CD4-positive, alpha-beta T cell (primary cell): ENCODE data around the gene KIF26B. TPM values are rescaled to one million over a fixed set of nuclear protein-coding genes. Genes with fewer than 3 reads are reported as not detected.

Experiments
- ATAC-seq: fragments of 200-7000 bp; cut with Tn5 transposase; one replicate; pipeline ENCODE4 v1.10.0; 2022; ENCODE audit warnings: mild to moderate bottlenecking; ENCODE audit not compliant: poor library complexity
- CTCF ChIA-PET: fragments of 350-600 bp; sonication (Branson Sonifier 250); formaldehyde crosslinking; loops from one replicate; lab custom pipeline; 2021; ENCODE audit warnings: antibody characterized with exemption, inconsistent platforms; lab: Charles Lee
- POLR2A ChIA-PET: fragments of 350-600 bp; sonication (Branson Sonifier 250); formaldehyde crosslinking; loops from one replicate; lab custom pipeline; 2021; ENCODE audit warnings: antibody characterized with exemption, inconsistent platforms; lab: Charles Lee
- DNase-seq, 14 experiments: peaks; one replicate each; pipeline ENCODE4 v3.0.0-alpha.2; 2013 to 2020; ENCODE audit warnings: mixed read lengths in 2 of 14
- H3K27ac ChIP-seq, 2 donors: one replicate each; pipeline versions ENCODE4 v1.5.1 to v1.7.0; 2013; ENCODE audit warnings: low read length in 2 of 2, low read depth in 1 of 2, mild to moderate bottlenecking in 1 of 2
- H3K27me3 ChIP-seq, 2 experiments: 1 replicate in 1 of 2; 2 replicates in 1 of 2; pipeline versions ENCODE4 v1.6.1 to v1.7.0; 2013; ENCODE audit warnings: low read length in 2 of 2, control low read depth in 1 of 2, mild to moderate bottlenecking in 1 of 2, moderate library complexity in 1 of 2; ENCODE audit not compliant: insufficient read depth in 2 of 2, control insufficient read depth in 1 of 2
- H3K36me3 ChIP-seq: one replicate; pipeline ENCODE4 v1.6.1; 2013; ENCODE audit warnings: low read length, control low read depth; ENCODE audit not compliant: insufficient read depth
- H3K4me1 ChIP-seq: one replicate; pipeline ENCODE4 v1.6.1; 2013; ENCODE audit warnings: low read length, control low read depth; ENCODE audit not compliant: insufficient read depth
- H3K4me3 ChIP-seq: one replicate; pipeline ENCODE4 v1.5.1; 2013; ENCODE audit warnings: mild to moderate bottlenecking, low read length, moderate library complexity
- H3K9me3 ChIP-seq, 2 experiments: 1 replicate in 1 of 2; 2 replicates in 1 of 2; pipeline versions ENCODE4 v1.6.1 to v1.7.0; 2013; ENCODE audit warnings: low read length in 2 of 2, mild to moderate bottlenecking in 2 of 2, control low read depth in 1 of 2, moderate library complexity in 1 of 2; ENCODE audit not compliant: control insufficient read depth in 1 of 2, insufficient read depth in 1 of 2
- H3K27ac Mint-ChIP-seq: one replicate; pipeline ENCODE4 v1.8.0; 2020; ENCODE audit warnings: mixed read lengths
- H3K27me3 Mint-ChIP-seq: one replicate; pipeline ENCODE4 v1.8.0; 2021; ENCODE audit warnings: mixed read lengths
- H3K36me3 Mint-ChIP-seq: one replicate; pipeline ENCODE4 v1.8.0; 2021; ENCODE audit warnings: low read depth, mixed read lengths
- H3K4me1 Mint-ChIP-seq: one replicate; pipeline ENCODE4 v1.8.0; 2021; ENCODE audit warnings: low read depth, mixed read lengths
- H3K4me3 Mint-ChIP-seq: one replicate; pipeline ENCODE4 v1.8.0; 2020; ENCODE audit warnings: mild to moderate bottlenecking, mixed read lengths
- H3K9me3 Mint-ChIP-seq: one replicate; pipeline ENCODE4 v1.8.0; 2020; ENCODE audit warnings: mixed read lengths
- CTCF ChIP-seq: fragments of 200-600 bp; IDR thresholded peaks from one replicate; pipeline ENCODE4 v1.8.0; 2022; ENCODE audit warnings: antibody characterized with exemption, mild to moderate bottlenecking
- intact Hi-C, 2 experiments: fragments of 100-400 bp; cut with DNase I in 1 of 2; cut with micrococcal nuclease in 1 of 2; formaldehyde crosslinking; loops; one replicate each; pipeline versions ENCODE4 v1.15.1 to v1.9.0; 2023 to 2025; cut with DNase I, micrococcal nuclease
- total RNA-seq, 174 experiments: library from RNA in 2 of 174; stranded (reverse) in 2 of 174; gene quantifications; one replicate each; pipeline ENCODE4 v1.2.3 and lab custom pipeline; 2021 to 2026

Gene KIF26B
- total RNA-seq, 2 experiments from 2014 or later: 0.03 TPM; not detected in 1

DNA sequence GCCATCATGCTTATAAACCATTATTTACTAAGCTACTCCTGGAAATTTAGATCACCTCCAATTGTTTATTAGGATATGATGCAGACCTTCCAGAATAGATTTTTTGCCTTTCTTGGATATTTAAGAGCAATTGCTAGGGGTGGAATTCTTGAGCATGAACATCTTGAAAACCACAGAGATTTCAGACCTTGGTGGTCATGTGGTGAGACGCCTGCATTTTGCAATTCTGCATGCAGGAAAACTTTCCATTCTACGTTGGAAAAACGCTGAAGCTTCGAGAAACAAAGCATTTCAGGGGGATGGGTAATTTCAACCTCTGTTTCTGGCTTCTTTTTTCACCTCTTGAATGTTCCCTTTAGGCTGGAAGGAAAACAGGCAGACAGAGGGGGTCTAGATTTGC is 596.3 kb downstream of the KIF26B start:
- no peak for TF ChIP-seq CTCF
- Histone ChIP-seq H3K27me3 (no peaks in the 10 kb centered on the region), H3K4me1 (no peaks in the 10 kb centered on the region), H3K9me3 (peaks cover 4 to 16% of the 10 kb centered on the region in 2 experiments), H3K4me3 (no peak overlapping the region), H3K27ac (no peak overlapping the region), H3K36me3 (peaks cover 5% of the 10 kb centered on the region)
- no peak overlapping the region for H3K4me3 Mint-ChIP-seq
- no peaks in the 10 kb centered on the region for H3K27me3 Mint-ChIP-seq
- no peak for ATAC-seq
- H3K27ac Mint-ChIP-seq: no peak overlapping the region
- H3K36me3 Mint-ChIP-seq: peaks cover 94% of the 10 kb centered on the region
- peaks cover 21% of the 10 kb centered on the region for H3K9me3 Mint-ChIP-seq
- ChIA-PET CTCF (no interaction called here), POLR2A (no interaction called here)
- H3K4me1 Mint-ChIP-seq: no peaks in the 10 kb centered on the region
- no peak for DNase-seq
- intact Hi-C loops: no loop called here

- CTCF ChIA-PET: no interaction called here
- intact Hi-C loops: no loop called here
- H3K27me3 Mint-ChIP-seq: no peaks in the 10 kb centered on the region
- Histone ChIP-seq H3K27me3 (no peaks in the 10 kb centered on the region), H3K27ac (no peak overlapping the region), H3K4me1 (no peaks in the 10 kb centered on the region), H3K9me3 (peaks cover 4 to 16% of the 10 kb centered on the region in 2 experiments), H3K36me3 (peaks cover 5% of the 10 kb centered on the region), H3K4me3 (no peak overlapping the region)
- no peak overlapping the region for H3K4me3 Mint-ChIP-seq
- H3K36me3 Mint-ChIP-seq: peaks cover 90% of the 10 kb centered on the region
- ATAC-seq: no peak
- POLR2A ChIA-PET: no interaction called here
- H3K27ac Mint-ChIP-seq: no peak overlapping the region
- TF ChIP-seq CTCF: no peak
- no peaks in the 10 kb centered on the region for H3K4me1 Mint-ChIP-seq
- peaks cover 22% of the 10 kb centered on the region for H3K9me3 Mint-ChIP-seq
- no peak for DNase-seq
Measured at GRCh38 chr1:245751726-245752470, 597.1 kb downstream of the KIF26B start.

- intact Hi-C loops: no loop called here
- CTCF ChIA-PET: no interaction called here
- Mint-ChIP-seq H3K4me3 (no peak overlapping the region), H3K27ac (no peak overlapping the region), H3K4me1 (no peaks in the 10 kb centered on the region), H3K36me3 (peaks cover 89% of the 10 kb centered on the region), H3K9me3 (peaks cover 22% of the 10 kb centered on the region), H3K27me3 (no peaks in the 10 kb centered on the region)
- Histone ChIP-seq H3K36me3 (peaks cover 5% of the 10 kb centered on the region), H3K9me3 (peaks cover 4 to 16% of the 10 kb centered on the region in 2 experiments), H3K4me1 (no peaks in the 10 kb centered on the region), H3K4me3 (no peak overlapping the region), H3K27ac (no peak overlapping the region), H3K27me3 (no peaks in the 10 kb centered on the region)
- POLR2A ChIA-PET: no interaction called here
- DNase-seq (no peak), ATAC-seq (no peak)
- TF ChIP-seq CTCF: no peak
Measured at GRCh38 chr1:245752561-245752960, 597.8 kb downstream of the KIF26B start.
